BLaER1 treated with 17β-estradiol and CSF1 and Interleukin-3, amounts not matched to agents 10 nM and 100 nM (cell line): ENCODE data around the gene TRPC4AP.

ENCODE experiments used
- H3K27ac ChIP-seq, 11 experiments: shearing (Covaris generic); formaldehyde crosslinking; 2 replicates each; pipeline ENCODE4 v1.8.1; 2022
- H3K27me3 ChIP-seq, 11 experiments: shearing (Covaris generic); formaldehyde crosslinking; 2 replicates each; pipeline ENCODE4 v1.8.1; 2022
- H3K36me3 ChIP-seq, 11 experiments: shearing (Covaris generic); formaldehyde crosslinking; 2 replicates each; pipeline ENCODE4 v1.8.1; 2022
- H3K4me1 ChIP-seq, 10 experiments: shearing (Covaris generic); formaldehyde crosslinking; 2 replicates each; pipeline ENCODE4 v1.8.1; 2022
- H3K4me2 ChIP-seq, 11 experiments: shearing (Covaris generic); formaldehyde crosslinking; 2 replicates each; pipeline ENCODE4 v1.8.1; 2022
- H3K4me3 ChIP-seq, 10 experiments: shearing (Covaris generic); formaldehyde crosslinking; 2 replicates each; pipeline ENCODE4 v1.8.1; 2022
- H3K9ac ChIP-seq, 11 experiments: shearing (Covaris generic); formaldehyde crosslinking; 2 replicates each; pipeline ENCODE4 v1.8.1; 2022
- H3K9me3 ChIP-seq, 11 experiments: shearing (Covaris generic); formaldehyde crosslinking; replicated peaks in 1 of 11; 2 replicates each; pipeline ENCODE4 v1.8.1; 2022
- H4K20me1 ChIP-seq, 11 experiments: shearing (Covaris generic); formaldehyde crosslinking; 2 replicates each; pipeline ENCODE4 v1.8.1; 2022
- Cebpa-rat ChIP-seq, 11 experiments: shearing (Covaris generic); IDR thresholded peaks; 2 replicates each; pipeline ENCODE4 v1.8.1; 2022

TRPC4AP gene

GRCh38 chr20:35013421-35014411, 78.9 kb downstream of the TRPC4AP start:
- H4K20me1 ChIP-seq, result peaks cover 7 to 96% (median 46%) of the 10 kb centered on the region in 11 experiments; a peak in 19 of 22 replicates
- no peak overlapping the region for H3K4me2 ChIP-seq
- H3K4me3 ChIP-seq, result no peak overlapping the region
- no peaks in the 10 kb centered on the region for H3K9me3 ChIP-seq
- TF ChIP-seq Cebpa-rat (IDR thresholded peaks at IDR 0.05), result no peak
- no peak overlapping the region for H3K9ac ChIP-seq
- peaks cover 0 to 62% (median 11%) of the 10 kb centered on the region in 10 experiments; a peak in 13 of 20 replicates for H3K4me1 ChIP-seq
- H3K36me3 ChIP-seq, result peaks cover 97 to 100% (median 100%) of the 10 kb centered on the region in 11 experiments
- H3K27me3 ChIP-seq, result no peaks in the 10 kb centered on the region
- H3K27ac ChIP-seq, result no peak overlapping the region

GRCh38 chr20:35012227-35013069, 80.2 kb downstream of the TRPC4AP start:
- Histone ChIP-seq H3K9ac (peak overlapping the region in 2 of 11 experiments; percentile 17 to 42; a peak in 2 of 22 replicates), H3K27me3 (no peaks in the 10 kb centered on the region), H4K20me1 (peaks cover 3 to 95% (median 45%) of the 10 kb centered on the region in 11 experiments; a peak in 18 of 22 replicates), H3K4me2 (peak overlapping the region in 4 of 11 experiments; percentile 25 to 44 (median 26); a peak in 7 of 22 replicates), H3K4me1 (peaks cover 0 to 55% (median 11%) of the 10 kb centered on the region in 10 experiments; a peak in 13 of 20 replicates), H3K4me3 (no peak overlapping the region), H3K27ac (peak overlapping the region in 1 of 11 experiments; percentile 18; a peak in 2 of 22 replicates), H3K9me3 (no peaks in the 10 kb centered on the region), H3K36me3 (peaks cover 97 to 100% (median 100%) of the 10 kb centered on the region in 11 experiments)
- no peak for TF ChIP-seq Cebpa-rat (IDR thresholded peaks at IDR 0.05)

- Histone ChIP-seq H3K4me3 (no peak overlapping the region), H3K36me3 (peaks cover 97 to 100% (median 100%) of the 10 kb centered on the region in 11 experiments), H3K27me3 (no peaks in the 10 kb centered on the region), H4K20me1 (peaks cover 0 to 89% (median 40%) of the 10 kb centered on the region in 11 experiments; a peak in 16 of 22 replicates), H3K4me1 (peaks cover 0 to 53% (median 11%) of the 10 kb centered on the region in 10 experiments; a peak in 13 of 20 replicates), H3K4me2 (peak overlapping the region in 3 of 11 experiments; percentile 25 to 44 (median 25); a peak in 3 of 22 replicates), H3K27ac (no peak overlapping the region), H3K9me3 (no peaks in the 10 kb centered on the region), H3K9ac (0 out of 22 replicates have a peak overlapping the region, but pooled peaks of 1 of the 11 experiments have one; percentile 17)
- TF ChIP-seq Cebpa-rat (IDR thresholded peaks at IDR 0.05), result no peak
Observed at GRCh38 chr20:35011589-35012226, 80.9 kb downstream of the TRPC4AP start.

GRCh38 chr20:35010405-35011192, 82.0 kb downstream of the TRPC4AP start:
- peaks cover 0 to 89% (median 34%) of the 10 kb centered on the region in 11 experiments; a peak in 16 of 22 replicates for H4K20me1 ChIP-seq
- no peaks in the 10 kb centered on the region for H3K9me3 ChIP-seq
- peaks cover 0 to 53% (median 11%) of the 10 kb centered on the region in 10 experiments; a peak in 13 of 20 replicates for H3K4me1 ChIP-seq
- no peak overlapping the region for H3K4me3 ChIP-seq
- peaks cover 97 to 100% (median 100%) of the 10 kb centered on the region in 11 experiments for H3K36me3 ChIP-seq
- H3K27me3 ChIP-seq, result no peaks in the 10 kb centered on the region
- no peak overlapping the region; a peak in 1 of 22 replicates for H3K9ac ChIP-seq
- H3K4me2 ChIP-seq, result peak overlapping the region in 1 of 11 experiments; percentile 37; a peak in 2 of 22 replicates
- no peak overlapping the region; a peak in 1 of 22 replicates for H3K27ac ChIP-seq
- TF ChIP-seq Cebpa-rat (IDR thresholded peaks at IDR 0.05), result no peak

- H3K27me3 ChIP-seq, result no peaks in the 10 kb centered on the region
- no peak overlapping the region; a peak in 1 of 22 replicates for H3K27ac ChIP-seq
- peaks cover 0 to 92% (median 35%) of the 10 kb centered on the region in 11 experiments; a peak in 17 of 22 replicates for H4K20me1 ChIP-seq
- H3K4me3 ChIP-seq, result no peak overlapping the region
- H3K9me3 ChIP-seq, result no peaks in the 10 kb centered on the region
- H3K4me2 ChIP-seq, result peak overlapping the region in 1 of 11 experiments; percentile 37; a peak in 2 of 22 replicates
- TF ChIP-seq Cebpa-rat (IDR thresholded peaks at IDR 0.05), result no peak
- peaks cover 98 to 100% (median 100%) of the 10 kb centered on the region in 11 experiments for H3K36me3 ChIP-seq
- no peak overlapping the region for H3K9ac ChIP-seq
- H3K4me1 ChIP-seq, result peaks cover 0 to 49% (median 11%) of the 10 kb centered on the region in 10 experiments; a peak in 13 of 20 replicates
Observed at GRCh38 chr20:35009665-35010328, 82.8 kb downstream of the TRPC4AP start.

- peaks cover 0 to 42% (median 11%) of the 10 kb centered on the region in 10 experiments; a peak in 13 of 20 replicates for H3K4me1 ChIP-seq
- H3K9me3 ChIP-seq, result no peaks in the 10 kb centered on the region
- H3K4me3 ChIP-seq, result no peak overlapping the region
- no peak overlapping the region for H3K4me2 ChIP-seq
- no peaks in the 10 kb centered on the region for H3K27me3 ChIP-seq
- H4K20me1 ChIP-seq, result peaks cover 0 to 95% (median 37%) of the 10 kb centered on the region in 11 experiments; a peak in 17 of 22 replicates
- no peak for TF ChIP-seq Cebpa-rat (IDR thresholded peaks at IDR 0.05)
- no peak overlapping the region for H3K9ac ChIP-seq
- no peak overlapping the region for H3K27ac ChIP-seq
- peaks cover 99 to 100% (median 100%) of the 10 kb centered on the region in 11 experiments for H3K36me3 ChIP-seq
Observed at GRCh38 chr20:35008411-35009342, 83.9 kb downstream of the TRPC4AP start.
